Measurements from ENCODE around the gene SLC6A4. TPM values are rescaled to one million over a fixed set of nuclear protein-coding genes. Genes with fewer than 3 reads are reported as not detected.

The SLC6A4 gene
- total and polyA plus RNA-seq, 10 of the 15 experiments (the other 5 are each of a cell fraction or from before 2014, with no cell fraction given), result 5.3 to 20.6 (median 10.1) TPM

DNA sequence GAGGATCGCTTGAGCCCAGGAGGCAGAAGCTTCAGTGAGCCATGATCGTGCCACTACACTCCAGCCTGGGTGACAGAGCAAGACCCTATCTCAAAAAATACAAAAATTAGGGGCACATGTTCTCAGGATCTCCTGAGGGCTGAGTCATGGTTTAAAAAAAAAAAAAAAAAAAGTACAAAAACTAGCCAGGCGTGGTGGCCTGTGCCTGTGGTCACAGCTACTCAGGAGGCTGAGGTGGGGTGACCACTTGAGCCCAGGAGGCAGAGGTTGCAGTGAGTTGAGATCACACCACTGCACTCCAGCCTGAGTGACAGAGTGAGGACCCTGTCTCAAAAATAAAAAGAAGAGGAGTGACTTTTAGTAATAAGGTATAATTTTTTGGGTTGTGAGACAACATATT lies 39.4 kb upstream of the SLC6A4 start:
- H3K9ac ChIP-seq (ENCODE audit: control insufficient read depth, insufficient read depth, low read length), result no peak overlapping the region
- no peaks in the 10 kb centered on the region for H3K27me3 ChIP-seq (replicated peaks in 1 of 2; ENCODE audit: control insufficient read depth in 2 of 2, insufficient read depth in 2 of 2, low read length in 1 of 2)
- no peak overlapping the region for H3K4me3 ChIP-seq
- no peaks in the 10 kb centered on the region; the same call in 1 of the 2 replicates for H3K4me1 ChIP-seq (ENCODE audit: control insufficient read depth, insufficient read depth, low read length)
- WGBS (ENCODE audit: insufficient coverage, insufficient replicate concordance, low lambda C conversion rate, missing lambda C conversion rate), result 67% methylated on average over 3 of the region's 3 CpGs
- ChIA-PET RAD21 (ENCODE audit: unreplicated experiment) (interaction anchor here (1.4 kb wide), 1 partner anchor 61 kb away, joined by 6 read pairs; no protein-coding TSS in a partner anchor), POLR2A (no interaction called here), SMC1A (ENCODE audit: uncharacterized antibody, unreplicated experiment) (interaction anchor here (1.1 to 2.0 kb wide), 4 partner anchors 60 to 166 kb away, joined by 3 to 8 read pairs (median 4); no protein-coding TSS in a partner anchor), CTCF (interaction anchor here (1.1 to 2.7 kb wide), 4 partner anchors 62 to 170 kb away, joined by 4 to 7 read pairs (median 6); no protein-coding TSS in a partner anchor)
- ATAC-seq, result peak; percentile 65
- in situ Hi-C loops (cut with MboI) (no loop called here), intact Hi-C loops (cut with micrococcal nuclease; ENCODE audit: unreplicated experiment) (loop anchor here (5.0 kb wide), 1 partner anchor 148 kb away; no protein-coding TSS in a partner anchor)
- H3K9me3 ChIP-seq (replicated peaks; ENCODE audit: control insufficient read depth, insufficient read depth, low read length), result no peaks in the 10 kb centered on the region
- no peak overlapping the region for H3K27ac ChIP-seq (ENCODE audit: control insufficient read depth, insufficient read depth)
- no peaks in the 10 kb centered on the region for H4K20me1 ChIP-seq (ENCODE audit: control insufficient read depth, insufficient read depth)
- BruUV-seq (replicated peaks), result no TSS peak
- no peaks in the 10 kb centered on the region for H3K79me2 ChIP-seq (ENCODE audit: control insufficient read depth, insufficient read depth, low read length)
- DNase-seq (ENCODE audit: low read depth, low spot score), result no peak
- no peak for FAIRE-seq
- no peak overlapping the region for H2AFZ ChIP-seq (ENCODE audit: control insufficient read depth, low read depth, low read length)
- peaks cover 5 to 34% of the 10 kb centered on the region in 2 experiments for H3K36me3 ChIP-seq (ENCODE audit: control insufficient read depth in 2 of 2, insufficient read depth in 2 of 2, low read length in 1 of 2)
- TF ChIP-seq JUND (IDR thresholded peaks at IDR 0.05; ENCODE audit: low read depth, low read length) (no peak), RBBP5 (conservative IDR thresholded peaks at IDR 0.05) (no peak), TCF7 (IDR thresholded peaks at IDR 0.05; ENCODE audit: borderline replicate concordance) (no peak), RUNX3 (IDR thresholded peaks at IDR 0.05; ENCODE audit: low read length) (0 out of 2 replicates have a peak, but pooled peaks have one; percentile 6), KLF5 (IDR thresholded peaks at IDR 0.05; ENCODE audit: partially characterized antibody) (no peak), SUPT20H (IDR thresholded peaks at IDR 0.05; ENCODE audit: borderline replicate concordance, control insufficient read depth, low read depth, low read length) (no peak)
- TF ChIP-seq, protein P1, sequence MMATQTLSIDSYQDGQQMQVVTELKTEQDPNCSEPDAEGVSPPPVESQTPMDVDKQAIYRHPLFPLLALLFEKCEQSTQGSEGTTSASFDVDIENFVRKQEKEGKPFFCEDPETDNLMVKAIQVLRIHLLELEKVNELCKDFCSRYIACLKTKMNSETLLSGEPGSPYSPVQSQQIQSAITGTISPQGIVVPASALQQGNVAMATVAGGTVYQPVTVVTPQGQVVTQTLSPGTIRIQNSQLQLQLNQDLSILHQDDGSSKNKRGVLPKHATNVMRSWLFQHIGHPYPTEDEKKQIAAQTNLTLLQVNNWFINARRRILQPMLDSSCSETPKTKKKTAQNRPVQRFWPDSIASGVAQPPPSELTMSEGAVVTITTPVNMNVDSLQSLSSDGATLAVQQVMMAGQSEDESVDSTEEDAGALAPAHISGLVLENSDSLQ (IDR thresholded peaks at IDR 0.05), result 0 out of 2 replicates have a peak, but pooled peaks have one; percentile 16
- TF ChIP-seq, protein P2, sequence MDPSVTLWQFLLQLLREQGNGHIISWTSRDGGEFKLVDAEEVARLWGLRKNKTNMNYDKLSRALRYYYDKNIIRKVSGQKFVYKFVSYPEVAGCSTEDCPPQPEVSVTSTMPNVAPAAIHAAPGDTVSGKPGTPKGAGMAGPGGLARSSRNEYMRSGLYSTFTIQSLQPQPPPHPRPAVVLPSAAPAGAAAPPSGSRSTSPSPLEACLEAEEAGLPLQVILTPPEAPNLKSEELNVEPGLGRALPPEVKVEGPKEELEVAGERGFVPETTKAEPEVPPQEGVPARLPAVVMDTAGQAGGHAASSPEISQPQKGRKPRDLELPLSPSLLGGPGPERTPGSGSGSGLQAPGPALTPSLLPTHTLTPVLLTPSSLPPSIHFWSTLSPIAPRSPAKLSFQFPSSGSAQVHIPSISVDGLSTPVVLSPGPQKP (IDR thresholded peaks at IDR 0.05; ENCODE audit: low read depth, low read length), result no peak
- no peak overlapping the region for H3K4me2 ChIP-seq (ENCODE audit: control insufficient read depth, insufficient read depth)
